ENCODE results near the gene CCDC85B.
A peak's percentile ranks its signal among the peaks of the same experiment; 100 is the strongest.
"Not testable (repeated sequence)": the region's sequence is repeated elsewhere in the genome, so short reads cannot be mapped to it uniquely, and the experiment has no call there.

Gene CCDC85B

GRCh38 chr11:65883786-65884715 lies 6.4 kb upstream of the CCDC85B start:
- DNase-seq (ENCODE audit: insufficient read length) (no peak), FAIRE-seq (no peak)
- TF ChIP-seq POLR2A (IDR thresholded peaks at IDR 0.05; ENCODE audit: low read depth, low read length), result no peak
- TF ChIP-seq TAF1 (IDR thresholded peaks at IDR 0.05; ENCODE audit: borderline replicate concordance, low read depth, low read length), result no peak

GRCh38 chr11:65884716-65885092 lies 5.8 kb upstream of the CCDC85B start:
- FAIRE-seq, result peak; percentile 99
- TF ChIP-seq POLR2A (IDR thresholded peaks at IDR 0.05; ENCODE audit: low read depth, low read length) (no peak), TAF1 (IDR thresholded peaks at IDR 0.05; ENCODE audit: borderline replicate concordance, low read depth, low read length) (no peak), POLR2AphosphoS5 (IDR thresholded peaks at IDR 0.05; ENCODE audit: low read depth, low read length) (no peak)
- peak; percentile 92 for DNase-seq (ENCODE audit: insufficient read length)

- no peak for FAIRE-seq
Observed at GRCh38 chr11:65885231-65885630, 5.2 kb upstream of the CCDC85B start.

GRCh38 chr11:65885808-65886536 lies 4.5 kb upstream of the CCDC85B start:
- no peak for FAIRE-seq
- TF ChIP-seq POLR2A (IDR thresholded peaks at IDR 0.05; ENCODE audit: low read depth, low read length) (no peak), TAF1 (IDR thresholded peaks at IDR 0.05; ENCODE audit: borderline replicate concordance, low read depth, low read length) (no peak)
- no peak for DNase-seq (ENCODE audit: insufficient read length)

More at GRCh38 chr11:65885231-65885630, 5.2 kb upstream of the CCDC85B start:
- DNase-seq (ENCODE audit: insufficient read length), result no peak
- TF ChIP-seq POLR2A (IDR thresholded peaks at IDR 0.05; ENCODE audit: low read depth, low read length) (no peak), TAF1 (IDR thresholded peaks at IDR 0.05; ENCODE audit: borderline replicate concordance, low read depth, low read length) (no peak), POLR2AphosphoS5 (IDR thresholded peaks at IDR 0.05; ENCODE audit: low read depth, low read length) (no peak)

GRCh38 chr11:65886826-65887722 lies 3.4 kb upstream of the CCDC85B start:
- DNase-seq (ENCODE audit: insufficient read length), result no peak
- TF ChIP-seq TAF1 (IDR thresholded peaks at IDR 0.05; ENCODE audit: borderline replicate concordance, low read depth, low read length) (no peak), POLR2AphosphoS5 (IDR thresholded peaks at IDR 0.05; ENCODE audit: low read depth, low read length) (no peak), POLR2A (IDR thresholded peaks at IDR 0.05; ENCODE audit: low read depth, low read length) (no peak)
- FAIRE-seq, result no peak

GRCh38 chr11:65887723-65888162 lies 2.7 kb upstream of the CCDC85B start:
- DNase-seq (ENCODE audit: insufficient read length) (no peak), FAIRE-seq (no peak)
- TF ChIP-seq TAF1 (IDR thresholded peaks at IDR 0.05; ENCODE audit: borderline replicate concordance, low read depth, low read length) (no peak), POLR2AphosphoS5 (IDR thresholded peaks at IDR 0.05; ENCODE audit: low read depth, low read length) (no peak), POLR2A (IDR thresholded peaks at IDR 0.05; ENCODE audit: low read depth, low read length) (no peak)

- DNase-seq (ENCODE audit: insufficient read length) (peak; percentile 99), FAIRE-seq (peak; percentile 98)
- TF ChIP-seq TAF1 (IDR thresholded peaks at IDR 0.05; ENCODE audit: borderline replicate concordance, low read depth, low read length) (0 out of 2 replicates have a peak, but pooled peaks have one; percentile 25), POLR2AphosphoS5 (IDR thresholded peaks at IDR 0.05; ENCODE audit: low read depth, low read length) (peak; percentile 87), POLR2A (IDR thresholded peaks at IDR 0.05; ENCODE audit: low read depth, low read length) (peak; percentile 90)
Observed at GRCh38 chr11:65888163-65888814, 2.2 kb upstream of the CCDC85B start, which contains the start of gene FIBP. Gene FIBP, minus strand, starts transcription at chr11:65888471. Its CDS starts 53 bp downstream, at chr11:65888418.

- no peak for DNase-seq (ENCODE audit: insufficient read length)
- no peak for TF ChIP-seq POLR2AphosphoS5 (IDR thresholded peaks at IDR 0.05; ENCODE audit: low read depth, low read length)
- peak; percentile 22; the same call in 1 of the 2 replicates for TF ChIP-seq POLR2A (IDR thresholded peaks at IDR 0.05; ENCODE audit: low read depth, low read length)
- TF ChIP-seq TAF1 (IDR thresholded peaks at IDR 0.05; ENCODE audit: borderline replicate concordance, low read depth, low read length), result no peak
- peak; percentile 69 for FAIRE-seq
Observed at GRCh38 chr11:65891219-65892136, 1.0 kb downstream of the CCDC85B start.

- FAIRE-seq, result peak; percentile 40
- DNase-seq (ENCODE audit: insufficient read length), result not testable (repeated sequence)
Observed at GRCh38 chr11:65892137-65892540, 1.7 kb downstream of the CCDC85B start.

All from GM12892 (cell line).